ENCODE measurements around the gene FAM219A.

FAM219A gene

DNA sequence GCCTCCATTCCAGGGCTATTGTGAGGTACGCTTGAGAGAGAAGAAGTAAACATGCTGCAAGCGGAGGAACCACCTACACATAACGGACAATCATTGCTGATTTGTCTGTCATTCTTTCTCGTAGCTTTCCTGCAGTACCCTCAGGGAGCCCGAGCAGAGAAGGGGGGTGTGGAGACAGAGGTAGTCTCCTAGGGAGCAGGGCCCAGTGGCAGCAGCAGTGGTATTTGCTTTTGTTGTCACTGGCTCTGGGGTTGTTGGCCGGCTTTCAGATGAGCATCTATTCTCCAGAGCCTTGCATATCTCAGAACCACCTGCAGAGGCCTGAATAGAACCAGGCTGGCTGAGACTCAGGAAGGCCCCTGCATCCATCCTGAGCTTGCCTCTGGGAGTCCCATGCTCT lies 44.5 kb upstream of the FAM219A start:
- TF ChIP-seq, protein P1, sequence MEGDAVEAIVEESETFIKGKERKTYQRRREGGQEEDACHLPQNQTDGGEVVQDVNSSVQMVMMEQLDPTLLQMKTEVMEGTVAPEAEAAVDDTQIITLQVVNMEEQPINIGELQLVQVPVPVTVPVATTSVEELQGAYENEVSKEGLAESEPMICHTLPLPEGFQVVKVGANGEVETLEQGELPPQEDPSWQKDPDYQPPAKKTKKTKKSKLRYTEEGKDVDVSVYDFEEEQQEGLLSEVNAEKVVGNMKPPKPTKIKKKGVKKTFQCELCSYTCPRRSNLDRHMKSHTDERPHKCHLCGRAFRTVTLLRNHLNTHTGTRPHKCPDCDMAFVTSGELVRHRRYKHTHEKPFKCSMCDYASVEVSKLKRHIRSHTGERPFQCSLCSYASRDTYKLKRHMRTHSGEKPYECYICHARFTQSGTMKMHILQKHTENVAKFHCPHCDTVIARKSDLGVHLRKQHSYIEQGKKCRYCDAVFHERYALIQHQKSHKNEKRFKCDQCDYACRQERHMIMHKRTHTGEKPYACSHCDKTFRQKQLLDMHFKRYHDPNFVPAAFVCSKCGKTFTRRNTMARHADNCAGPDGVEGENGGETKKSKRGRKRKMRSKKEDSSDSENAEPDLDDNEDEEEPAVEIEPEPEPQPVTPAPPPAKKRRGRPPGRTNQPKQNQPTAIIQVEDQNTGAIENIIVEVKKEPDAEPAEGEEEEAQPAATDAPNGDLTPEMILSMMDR (conservative IDR thresholded peaks at IDR 0.05; ENCODE audit: control insufficient read depth, insufficient read depth, low read depth, low read length) = no peak

DNA sequence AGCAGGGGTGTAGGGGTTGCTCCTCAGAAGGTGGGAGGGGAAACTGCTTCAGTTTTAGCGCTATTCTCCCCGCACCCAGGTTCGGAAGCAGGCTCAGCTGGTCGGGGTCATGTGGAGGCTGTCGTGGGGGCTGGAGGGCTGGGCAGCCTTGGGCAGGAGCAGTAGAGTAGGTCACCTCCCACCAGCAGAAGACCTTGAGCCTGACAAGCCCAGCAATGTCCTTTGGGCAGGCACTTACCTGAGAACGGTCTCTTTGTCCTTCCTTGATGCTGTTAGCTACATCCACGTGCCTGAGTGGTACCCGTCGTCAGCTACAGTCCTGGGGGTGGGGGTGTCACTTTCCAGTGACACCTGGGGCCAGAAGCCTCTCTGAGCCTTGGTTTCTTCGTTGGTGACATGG lies 44.1 kb upstream of the FAM219A start:
- DNase-seq (ENCODE audit: low read depth) = no peak
- no peak overlapping the region for H3K4me3 ChIP-seq (ENCODE audit: control insufficient read depth, low read depth, low read length)
- TF ChIP-seq, protein P1 (conservative IDR thresholded peaks at IDR 0.05; ENCODE audit: control insufficient read depth, insufficient read depth, low read depth, low read length) = no peak

More for the DNA sequence above, 44.5 kb upstream of the FAM219A start:
- DNase-seq (ENCODE audit: low read depth) = no peak
- H3K4me3 ChIP-seq (ENCODE audit: control insufficient read depth, low read depth, low read length) = no peak overlapping the region

DNA sequence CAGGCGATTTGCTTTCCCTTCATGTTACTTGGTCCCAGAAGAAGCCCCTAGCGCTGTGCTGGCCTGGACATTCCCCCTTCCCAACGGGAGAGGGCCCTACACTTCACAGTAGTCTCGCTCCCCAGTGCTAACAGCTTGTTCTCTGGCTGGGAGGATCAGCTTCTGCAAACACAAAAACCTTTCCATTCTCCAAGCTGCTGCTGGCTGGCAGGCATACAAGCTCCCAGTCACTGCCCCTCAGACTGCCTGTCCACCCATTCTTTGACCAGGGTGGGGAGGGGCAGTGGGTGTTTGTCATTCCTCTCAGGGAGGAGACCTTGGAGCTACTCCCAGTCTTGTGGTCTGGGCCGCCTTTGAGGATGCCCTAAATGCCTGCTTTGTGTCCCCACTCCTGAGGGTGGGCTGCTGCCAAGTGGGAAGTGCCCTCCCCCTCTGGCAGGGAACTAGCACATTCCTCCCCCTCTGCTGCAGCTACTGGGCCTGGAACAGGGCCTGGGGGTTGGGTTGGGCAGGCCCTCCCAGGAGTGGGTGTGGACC lies 43.6 kb upstream of the FAM219A start:
- peak; percentile 48 for DNase-seq (ENCODE audit: low read depth)
- TF ChIP-seq, protein P1 (conservative IDR thresholded peaks at IDR 0.05; ENCODE audit: control insufficient read depth, insufficient read depth, low read depth, low read length) = peak; percentile 36
- no peak overlapping the region for H3K4me3 ChIP-seq (ENCODE audit: control insufficient read depth, low read depth, low read length)

DNA sequence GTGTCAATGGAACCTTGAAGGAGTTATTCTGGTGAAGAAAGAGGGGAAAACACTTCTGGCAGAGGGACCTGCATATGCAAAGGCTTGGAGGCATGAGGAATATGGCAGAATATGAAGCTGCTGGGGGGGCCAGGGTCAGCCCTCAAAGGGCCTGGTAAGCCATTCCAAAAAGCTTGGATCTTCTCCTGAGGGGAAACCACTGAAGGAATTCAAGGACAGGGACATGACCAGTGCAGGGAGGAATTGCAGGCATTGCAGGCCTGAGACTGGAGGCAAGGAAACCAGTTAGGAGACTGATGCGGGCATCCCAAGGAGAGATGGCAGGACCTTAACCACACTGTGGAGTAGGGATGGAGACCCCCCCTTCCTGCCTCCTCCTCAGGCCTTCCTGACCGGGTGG lies 43.0 kb upstream of the FAM219A start:
- TF ChIP-seq, protein P1 (conservative IDR thresholded peaks at IDR 0.05; ENCODE audit: control insufficient read depth, insufficient read depth, low read depth, low read length) = no peak
- DNase-seq (ENCODE audit: low read depth) = no peak
- H3K4me3 ChIP-seq (ENCODE audit: control insufficient read depth, low read depth, low read length) = no peak overlapping the region

DNA sequence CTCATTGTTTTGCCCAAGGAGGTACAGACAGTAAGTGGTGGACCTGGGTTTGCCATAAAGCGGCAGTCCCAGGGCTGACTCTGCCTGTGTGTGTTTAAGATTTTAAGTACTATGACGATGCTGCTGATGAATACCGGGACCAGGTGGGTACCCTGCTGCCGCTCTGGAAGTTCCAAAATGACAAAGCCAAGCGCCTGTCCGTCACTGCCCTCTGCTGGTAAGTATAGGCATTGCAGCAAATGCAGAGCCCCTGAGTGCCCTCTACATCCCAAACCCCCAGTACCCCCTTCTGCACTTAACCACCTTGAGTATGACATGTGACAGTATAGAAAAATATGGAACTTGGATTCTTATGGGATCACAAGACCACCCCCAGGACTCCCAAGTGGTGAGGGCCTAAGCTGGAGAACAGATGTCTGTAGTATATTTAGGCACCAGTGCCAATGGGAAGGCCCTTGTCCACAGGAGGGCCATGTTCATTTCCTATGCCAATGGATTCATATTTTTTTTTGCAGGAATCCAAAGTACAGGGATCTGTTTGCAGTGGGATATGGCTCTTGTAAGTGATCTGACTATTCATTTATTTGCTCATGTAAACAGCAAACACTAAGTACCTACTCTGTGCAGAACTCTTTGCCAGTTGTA lies 42.4 kb upstream of the FAM219A start:
- no peak overlapping the region for H3K4me3 ChIP-seq (ENCODE audit: control insufficient read depth, low read depth, low read length)
- TF ChIP-seq, protein P1 (conservative IDR thresholded peaks at IDR 0.05; ENCODE audit: control insufficient read depth, insufficient read depth, low read depth, low read length) = peak; percentile 98
- DNase-seq (ENCODE audit: low read depth) = peak; percentile 42

DNA sequence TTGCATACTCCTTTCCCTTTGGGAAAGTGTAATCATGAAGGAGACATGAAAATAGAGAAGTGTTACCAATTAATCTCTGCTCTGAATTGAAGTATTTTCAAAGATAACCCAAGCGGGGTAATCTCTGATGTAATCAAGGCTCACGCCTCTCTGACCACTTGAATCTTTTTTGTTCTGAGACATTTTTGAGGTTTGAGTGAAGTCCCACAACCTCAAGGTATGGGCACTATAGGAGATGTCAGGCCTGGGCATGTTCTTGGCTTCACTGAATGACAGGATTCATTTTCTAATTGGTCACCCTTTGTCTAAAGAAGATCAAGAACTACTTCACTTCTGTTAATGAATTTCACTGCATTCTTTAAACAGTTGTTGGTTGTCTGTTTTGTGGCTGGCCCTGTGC lies 40.7 kb upstream of the FAM219A start:
- TF ChIP-seq, protein P1 (conservative IDR thresholded peaks at IDR 0.05; ENCODE audit: control insufficient read depth, insufficient read depth, low read depth, low read length) = no peak
- H3K4me3 ChIP-seq (ENCODE audit: control insufficient read depth, low read depth, low read length) = no peak overlapping the region
- no peak for DNase-seq (ENCODE audit: low read depth)

Measured in fibroblast of mammary gland (primary cell).